Measurements from ENCODE around the gene OPCML.

DNA sequence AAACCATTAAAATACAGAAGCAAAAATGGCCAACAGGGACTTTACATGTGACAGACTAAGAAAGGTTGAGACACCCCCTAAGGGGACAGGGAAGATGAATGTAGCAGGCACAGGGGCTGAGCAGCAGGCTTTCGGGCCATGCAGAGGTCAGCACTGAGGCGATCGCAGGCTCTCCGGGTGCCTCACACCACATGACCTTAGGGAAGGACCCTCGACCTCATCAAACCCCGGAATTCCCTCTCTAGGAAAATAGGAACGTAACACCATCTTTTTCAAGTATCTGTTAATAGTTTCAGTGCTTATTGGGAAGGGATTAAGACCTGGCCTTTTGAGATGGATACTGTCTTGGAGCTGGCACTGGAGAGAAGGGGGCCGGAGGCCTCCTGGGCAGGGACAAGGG, 27.4 kb downstream of the OPCML start:
- TF ChIP-seq, protein P1, sequence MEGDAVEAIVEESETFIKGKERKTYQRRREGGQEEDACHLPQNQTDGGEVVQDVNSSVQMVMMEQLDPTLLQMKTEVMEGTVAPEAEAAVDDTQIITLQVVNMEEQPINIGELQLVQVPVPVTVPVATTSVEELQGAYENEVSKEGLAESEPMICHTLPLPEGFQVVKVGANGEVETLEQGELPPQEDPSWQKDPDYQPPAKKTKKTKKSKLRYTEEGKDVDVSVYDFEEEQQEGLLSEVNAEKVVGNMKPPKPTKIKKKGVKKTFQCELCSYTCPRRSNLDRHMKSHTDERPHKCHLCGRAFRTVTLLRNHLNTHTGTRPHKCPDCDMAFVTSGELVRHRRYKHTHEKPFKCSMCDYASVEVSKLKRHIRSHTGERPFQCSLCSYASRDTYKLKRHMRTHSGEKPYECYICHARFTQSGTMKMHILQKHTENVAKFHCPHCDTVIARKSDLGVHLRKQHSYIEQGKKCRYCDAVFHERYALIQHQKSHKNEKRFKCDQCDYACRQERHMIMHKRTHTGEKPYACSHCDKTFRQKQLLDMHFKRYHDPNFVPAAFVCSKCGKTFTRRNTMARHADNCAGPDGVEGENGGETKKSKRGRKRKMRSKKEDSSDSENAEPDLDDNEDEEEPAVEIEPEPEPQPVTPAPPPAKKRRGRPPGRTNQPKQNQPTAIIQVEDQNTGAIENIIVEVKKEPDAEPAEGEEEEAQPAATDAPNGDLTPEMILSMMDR (IDR thresholded peaks at IDR 0.05): no peak
- TF ChIP-seq POLR2A (IDR thresholded peaks at IDR 0.05): no peak
